Endothelial cell of umbilical vein (primary cell): ENCODE results near the gene PLEKHG4. TPM values are rescaled to one million over a fixed set of nuclear protein-coding genes. Genes with fewer than 3 reads are reported as not detected.

ENCODE experiments used
- BruUV-seq: library from RNA; stranded (reverse); fragments of 400-500 nt; replicated peaks from 2 replicates; lab custom pipeline; 2021; lab: Mats Ljungman, UMichigan
- CTCF ChIA-PET: fragments of 300-600, 350-600 bp; sonication (Branson Sonifier 250); formaldehyde crosslinking; loops from one replicate; lab custom pipeline; 2021; ENCODE audit warnings: antibody characterized with exemption, inconsistent platforms; lab: Charles Lee
- POLR2A ChIA-PET: fragments of 300-600, 350-600 bp; sonication (Branson Sonifier 250); formaldehyde crosslinking; loops from one replicate; lab custom pipeline; 2021; ENCODE audit warnings: antibody characterized with exemption, inconsistent platforms; lab: Charles Lee
- DNase-seq: peaks from one replicate; pipeline ENCODE4 v3.0.0-alpha.2; 2011; ENCODE audit warnings: low read depth, low spot score
- FAIRE-seq: peaks from 2 replicates; lab custom pipeline; 2011; peaks lifted over from hg19 to GRCh38; lab: Jason Lieb, UNC
- H2AFZ ChIP-seq: 2 replicates; pipeline ENCODE4 v1.6.0; 2012; ENCODE audit warnings: low read depth, low read length, control low read depth, inconsistent platforms
- H3K27ac ChIP-seq: 2 replicates; pipeline ENCODE4 v1.5.1; 2011; ENCODE audit warnings: low read depth, mild to moderate bottlenecking, control low read depth, low read length, moderate library complexity; ENCODE audit not compliant: insufficient read depth
- H3K27me3 ChIP-seq, 2 experiments: 2 replicates each; pipeline versions ENCODE4 v1.6.0 to v1.6.1; 2011; ENCODE audit warnings: low read length in 2 of 2, mixed read lengths in 1 of 2; ENCODE audit not compliant: control insufficient read depth in 2 of 2, insufficient read depth in 2 of 2
- H3K36me3 ChIP-seq, 2 experiments: 2 replicates in 1 of 2; 3 replicates in 1 of 2; pipeline ENCODE4 v1.5.1; 2011; ENCODE audit warnings: low read length in 2 of 2, mild to moderate bottlenecking in 1 of 2, moderate library complexity in 1 of 2; ENCODE audit not compliant: control insufficient read depth in 2 of 2, insufficient read depth in 2 of 2; ENCODE audit errors: extremely low read depth in 1 of 2
- H3K4me1 ChIP-seq: 3 replicates; pipeline ENCODE4 v1.5.1; 2011; ENCODE audit warnings: mild to moderate bottlenecking, low read length; ENCODE audit not compliant: control insufficient read depth, insufficient read depth; ENCODE audit errors: extremely low read depth
- H3K4me2 ChIP-seq: 2 replicates; pipeline ENCODE4 v1.6.1; 2011; ENCODE audit warnings: low read length, control low read depth, mixed read lengths; ENCODE audit not compliant: insufficient read depth
- H3K4me3 ChIP-seq, 3 experiments: fragments of 200-600 bp in 1 of 3; sonication (generic), shearing (Covaris generic) in 1 of 3; replicated peaks in 1 of 3; 2 replicates each; pipeline ENCODE4 v1.5.1; 2011 to 2016; ENCODE audit warnings: control low read depth in 3 of 3, low read length in 3 of 3, mild to moderate bottlenecking in 2 of 3, inconsistent platforms in 1 of 3, low read depth in 1 of 3, moderate library complexity in 1 of 3; ENCODE audit not compliant: insufficient read depth in 1 of 3
- H3K79me2 ChIP-seq: 2 replicates; pipeline ENCODE4 v1.6.0; 2012; ENCODE audit warnings: low read length, inconsistent platforms; ENCODE audit not compliant: control insufficient read depth, insufficient read depth
- H3K9ac ChIP-seq: replicated peaks from 2 replicates; pipeline ENCODE3; 2011; ENCODE audit warnings: low read length, control low read depth; ENCODE audit not compliant: insufficient read depth; ENCODE audit errors: extremely low read depth
- H3K9me1 ChIP-seq: replicated peaks from 3 replicates; pipeline ENCODE4 v1.6.0; 2011; ENCODE audit warnings: mild to moderate bottlenecking, low read length; ENCODE audit not compliant: control insufficient read depth, insufficient read depth; ENCODE audit errors: extremely low read depth
- H3K9me3 ChIP-seq: replicated peaks from 2 replicates; pipeline ENCODE4 v1.5.1; 2012; ENCODE audit warnings: low read length, inconsistent platforms; ENCODE audit not compliant: control insufficient read depth, insufficient read depth
- H4K20me1 ChIP-seq: replicated peaks from 2 replicates; pipeline ENCODE3; 2011; ENCODE audit warnings: mild to moderate bottlenecking, low read length; ENCODE audit not compliant: control insufficient read depth, insufficient read depth; ENCODE audit errors: extremely low read depth
- EZH2 ChIP-seq: IDR thresholded peaks from 2 replicates; pipeline ENCODE4 v1.6.1; 2012; ENCODE audit warnings: borderline replicate concordance, low read depth, mild to moderate bottlenecking, moderate library complexity, low read length, inconsistent platforms; ENCODE audit not compliant: severe bottlenecking
- FOS ChIP-seq: IDR thresholded peaks from 2 replicates; pipeline ENCODE4 v1.6.1; 2011; ENCODE audit warnings: mild to moderate bottlenecking, low read length, moderate library complexity, borderline replicate concordance; ENCODE audit not compliant: insufficient read depth
- GATA2 ChIP-seq: IDR thresholded peaks from 2 replicates; pipeline ENCODE4 v1.7.0; 2011; ENCODE audit warnings: low read depth, mild to moderate bottlenecking, moderate library complexity, mixed read lengths, low read length; ENCODE audit not compliant: insufficient read length, insufficient read depth
- JUN ChIP-seq: IDR thresholded peaks from 2 replicates; pipeline ENCODE4 v1.6.1; 2011; ENCODE audit warnings: borderline replicate concordance, low read depth; ENCODE audit not compliant: insufficient read length, insufficient read depth
- POLR2AphosphoS5 ChIP-seq: IDR thresholded peaks from 2 replicates; pipeline ENCODE4 v1.6.1; 2012; ENCODE audit warnings: low read depth, mild to moderate bottlenecking, control low read depth, low read length, moderate library complexity; ENCODE audit not compliant: insufficient read depth
- dilution Hi-C: fragments of 300-500 bp; cut with MboI; formaldehyde crosslinking; loops from one replicate; pipeline ENCODE4 v1.15.0; 2019; ENCODE audit warnings: low sequenced_read_pairs; ENCODE audit not compliant: extremely low pct_ligation_motif_present
- intact Hi-C: fragments of 100-400 bp; cut with micrococcal nuclease; formaldehyde crosslinking; loops from one replicate; pipeline ENCODE4 v1.10.0; 2022
- polyA plus RNA-seq, 4 experiments: library from polyadenylated mRNA; depleted of rRNA in 3 of 4; stranded (reverse) in 3 of 4; unstranded in 1 of 4; fragments of >200 nt; gene quantifications; 2 replicates each; pipeline versions ENCODE4 v1.2.1 to v1.2.3, GENCODE V29; 2011 to 2012; ENCODE audit warnings: missing spikeins in 1 of 4
- total RNA-seq: library from RNA; stranded (reverse); gene quantifications from 2 replicates; pipeline ENCODE4 v1.2.3, GENCODE V29; 2021
- TF ChIP-seq, protein P1 (sequence below), 2 donors: IDR thresholded peaks; 1 replicate in 1 of 2; 2 replicates in 1 of 2; pipeline ENCODE4 v1.5.1; 2011; ENCODE audit warnings: low read length in 2 of 2, mild to moderate bottlenecking in 2 of 2, moderate library complexity in 2 of 2, control low read depth in 1 of 2, inconsistent platforms in 1 of 2, low read depth in 1 of 2; ENCODE audit not compliant: insufficient read depth in 1 of 2; ENCODE audit errors: extremely low read depth in 1 of 2
- TF ChIP-seq, protein P2 (sequence below): IDR thresholded peaks from 2 replicates; pipeline ENCODE4 v1.6.1; 2011; ENCODE audit not compliant: insufficient read depth, insufficient read length

PLEKHG4 gene
- total and polyA plus RNA-seq, 2 donors (not counting 3 experiments of a cell fraction or from before 2014, with no cell fraction given), result 26.6 to 34.8 TPM

GRCh38 chr16:67291461-67291860, 12.1 kb downstream of the PLEKHG4 start:
- no peaks in the 10 kb centered on the region for H3K9me1 ChIP-seq

DNA sequence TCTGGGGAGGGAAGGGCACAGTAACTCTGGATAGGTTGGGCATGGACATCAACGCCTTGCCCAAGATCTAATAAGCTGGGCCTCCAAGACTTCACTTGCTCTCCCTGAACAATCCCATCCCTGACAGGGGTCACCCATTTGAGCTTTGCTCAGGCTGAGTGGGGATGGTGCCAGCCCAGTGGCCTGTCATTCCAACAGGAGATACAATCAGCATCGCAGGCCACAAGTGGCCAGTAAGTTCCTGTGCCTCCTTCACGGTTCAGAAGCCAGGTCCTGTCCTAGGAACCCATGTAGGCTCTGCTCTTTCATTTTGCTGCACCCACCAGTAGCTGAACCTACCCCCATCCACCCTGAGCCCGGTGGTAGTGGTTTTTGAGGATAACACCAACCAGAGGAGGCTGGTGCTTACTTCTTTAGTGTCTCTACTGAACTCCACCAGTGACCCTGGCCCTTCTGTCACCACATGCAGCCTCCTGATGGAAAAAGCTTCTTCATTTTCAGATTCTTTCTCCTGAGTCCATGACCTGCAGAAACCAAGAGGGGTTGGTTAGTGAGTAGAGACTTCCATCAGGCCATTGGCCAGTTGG, 14.9 kb downstream of the PLEKHG4 start:
- Histone ChIP-seq H3K27me3 (no peaks in the 10 kb centered on the region), H3K9me1 (no peaks in the 10 kb centered on the region), H3K4me2 (no peak overlapping the region), H3K9ac (no peak overlapping the region), H3K79me2 (no peaks in the 10 kb centered on the region), H3K4me1 (no peaks in the 10 kb centered on the region), H3K9me3 (no peaks in the 10 kb centered on the region), H3K27ac (no peak overlapping the region), H3K4me3 (no peak overlapping the region), H3K36me3 (no peaks in the 10 kb centered on the region), H4K20me1 (no peaks in the 10 kb centered on the region), H2AFZ (no peak overlapping the region)
- DNase-seq, result no peak
- TF ChIP-seq POLR2AphosphoS5, result no peak
- TF ChIP-seq EZH2, result no peak
- TF ChIP-seq, protein P1, sequence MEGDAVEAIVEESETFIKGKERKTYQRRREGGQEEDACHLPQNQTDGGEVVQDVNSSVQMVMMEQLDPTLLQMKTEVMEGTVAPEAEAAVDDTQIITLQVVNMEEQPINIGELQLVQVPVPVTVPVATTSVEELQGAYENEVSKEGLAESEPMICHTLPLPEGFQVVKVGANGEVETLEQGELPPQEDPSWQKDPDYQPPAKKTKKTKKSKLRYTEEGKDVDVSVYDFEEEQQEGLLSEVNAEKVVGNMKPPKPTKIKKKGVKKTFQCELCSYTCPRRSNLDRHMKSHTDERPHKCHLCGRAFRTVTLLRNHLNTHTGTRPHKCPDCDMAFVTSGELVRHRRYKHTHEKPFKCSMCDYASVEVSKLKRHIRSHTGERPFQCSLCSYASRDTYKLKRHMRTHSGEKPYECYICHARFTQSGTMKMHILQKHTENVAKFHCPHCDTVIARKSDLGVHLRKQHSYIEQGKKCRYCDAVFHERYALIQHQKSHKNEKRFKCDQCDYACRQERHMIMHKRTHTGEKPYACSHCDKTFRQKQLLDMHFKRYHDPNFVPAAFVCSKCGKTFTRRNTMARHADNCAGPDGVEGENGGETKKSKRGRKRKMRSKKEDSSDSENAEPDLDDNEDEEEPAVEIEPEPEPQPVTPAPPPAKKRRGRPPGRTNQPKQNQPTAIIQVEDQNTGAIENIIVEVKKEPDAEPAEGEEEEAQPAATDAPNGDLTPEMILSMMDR (IDR thresholded peaks at IDR 0.05; ENCODE audit: extremely low read depth in 1 of 2, insufficient read depth in 1 of 2, low read depth in 1 of 2, low read length in 2 of 2), result no peak
- TF ChIP-seq, protein P2, sequence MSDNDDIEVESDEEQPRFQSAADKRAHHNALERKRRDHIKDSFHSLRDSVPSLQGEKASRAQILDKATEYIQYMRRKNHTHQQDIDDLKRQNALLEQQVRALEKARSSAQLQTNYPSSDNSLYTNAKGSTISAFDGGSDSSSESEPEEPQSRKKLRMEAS, result no peak
- no peak for TF ChIP-seq JUN
- intact Hi-C loops, result no loop called here
- dilution Hi-C loops, result no loop called here
- ChIA-PET CTCF (interaction anchor here (1.3 to 2.0 kb wide), 2 partner anchors 105 kb away, joined by 3 to 6 read pairs; no protein-coding TSS in a partner anchor), POLR2A (no interaction called here)
- no TSS peak for BruUV-seq
- FAIRE-seq, result no peak

More at GRCh38 chr16:67291461-67291860, 12.1 kb downstream of the PLEKHG4 start:
- H3K4me1 ChIP-seq, result no peaks in the 10 kb centered on the region
- ChIA-PET CTCF (no interaction called here), POLR2A (no interaction called here)
- H4K20me1 ChIP-seq, result no peaks in the 10 kb centered on the region
- no peaks in the 10 kb centered on the region for H3K79me2 ChIP-seq
- BruUV-seq, result no TSS peak
- no peak for FAIRE-seq
- H3K9ac ChIP-seq, result no peak overlapping the region
- H2AFZ ChIP-seq, result no peak overlapping the region
- no peaks in the 10 kb centered on the region for H3K27me3 ChIP-seq
- H3K36me3 ChIP-seq, result no peaks in the 10 kb centered on the region
- H3K9me3 ChIP-seq, result no peaks in the 10 kb centered on the region
- intact Hi-C loops, result no loop called here
- dilution Hi-C loops, result no loop called here
- H3K4me2 ChIP-seq, result no peak overlapping the region
- TF ChIP-seq GATA2, result no peak
- TF ChIP-seq FOS, result no peak
- H3K27ac ChIP-seq, result no peak overlapping the region
- H3K4me3 ChIP-seq, result no peak overlapping the region
- no peak for DNase-seq
